SU-DHL-6 (cell line): Measurements from ENCODE around the gene ANKRD28.

ENCODE experiments used
- H2AFZ ChIP-seq: fragments of 200-600 bp; sonication (generic); 2 replicates; pipeline ENCODE4 v1.6.1; 2014; ENCODE audit warnings: low read depth, mild to moderate bottlenecking, moderate library complexity, mixed read lengths, antibody characterized with exemption, low read length; ENCODE audit not compliant: severe bottlenecking
- H3F3A ChIP-seq: fragments of 200-600 bp; shearing (Covaris generic); 2 replicates; pipeline ENCODE4 v1.6.0; 2016; ENCODE audit warnings: antibody characterized with exemption, mild to moderate bottlenecking; ENCODE audit not compliant: insufficient read depth
- H3K27ac ChIP-seq: fragments of 200-600 bp; sonication (generic); 2 replicates; pipeline ENCODE4 v1.5.1; 2016; ENCODE audit warnings: low read depth, mild to moderate bottlenecking, low read length, moderate library complexity, mixed read lengths
- H3K27me3 ChIP-seq: fragments of 200-600 bp; sonication (generic), shearing (Covaris generic); 2 replicates; pipeline ENCODE4 v1.6.0; 2014; ENCODE audit warnings: mild to moderate bottlenecking, low read length
- H3K36me3 ChIP-seq: fragments of 200-600 bp; sonication (generic); 2 replicates; pipeline ENCODE4 v1.6.1; 2014; ENCODE audit warnings: mild to moderate bottlenecking, low read length, mixed read lengths
- H3K4me2 ChIP-seq: fragments of 300-600, 200-600 bp; shearing (Covaris generic), sonication (generic); 2 replicates; pipeline ENCODE4 v1.6.0; 2014; ENCODE audit warnings: low read length, low read depth, mild to moderate bottlenecking; ENCODE audit not compliant: poor library complexity, severe bottlenecking
- H3K4me3 ChIP-seq: fragments of 200-600 bp; sonication (generic); 2 replicates; pipeline ENCODE4 v1.5.1; 2014; ENCODE audit warnings: antibody characterized with exemption, low read length, mild to moderate bottlenecking, mixed read lengths; ENCODE audit not compliant: insufficient read depth, poor library complexity, severe bottlenecking
- H3K79me2 ChIP-seq: fragments of 200-600 bp; sonication (generic); 2 replicates; pipeline ENCODE4 v1.6.1; 2014; ENCODE audit warnings: mild to moderate bottlenecking, low read length, moderate library complexity; ENCODE audit not compliant: insufficient read depth
- H3K9ac ChIP-seq: fragments of 200-600 bp; sonication (generic); 2 replicates; pipeline ENCODE4 v1.7.0; 2014; ENCODE audit warnings: mild to moderate bottlenecking, low read length
- H3K9me2 ChIP-seq: fragments of 200-600 bp; sonication (generic); replicated peaks from 2 replicates; pipeline ENCODE4 v1.6.1; 2014; ENCODE audit warnings: low read length; ENCODE audit not compliant: insufficient read depth
- H3K9me3 ChIP-seq: fragments of 200-600 bp; sonication (generic); 2 replicates; pipeline ENCODE4 v1.6.1; 2014; ENCODE audit warnings: low read length, mixed read lengths; ENCODE audit not compliant: insufficient read depth
- H4K20me1 ChIP-seq: fragments of 200-600 bp; sonication (generic); 2 replicates; pipeline ENCODE4 v1.6.1; 2014; ENCODE audit warnings: low read depth, mild to moderate bottlenecking, antibody characterized with exemption, low read length, moderate library complexity, mixed read lengths
- EZH2phosphoT487 ChIP-seq: fragments of 200-600 bp; sonication (generic), shearing (Covaris generic); conservative IDR thresholded peaks from 2 replicates; pipeline ENCODE4 v1.6.1; 2018; ENCODE audit warnings: mild to moderate bottlenecking, antibody characterized with exemption, low read length, moderate library complexity, mixed read lengths
- TF ChIP-seq, protein P1 (sequence below): fragments of 200-600 bp; sonication (generic); IDR thresholded peaks from one replicate; pipeline ENCODE4 v1.5.1; 2017; ENCODE audit warnings: antibody characterized with exemption, mild to moderate bottlenecking, low read length, moderate library complexity; ENCODE audit not compliant: insufficient read depth, poor library complexity, severe bottlenecking

ANKRD28 gene

DNA sequence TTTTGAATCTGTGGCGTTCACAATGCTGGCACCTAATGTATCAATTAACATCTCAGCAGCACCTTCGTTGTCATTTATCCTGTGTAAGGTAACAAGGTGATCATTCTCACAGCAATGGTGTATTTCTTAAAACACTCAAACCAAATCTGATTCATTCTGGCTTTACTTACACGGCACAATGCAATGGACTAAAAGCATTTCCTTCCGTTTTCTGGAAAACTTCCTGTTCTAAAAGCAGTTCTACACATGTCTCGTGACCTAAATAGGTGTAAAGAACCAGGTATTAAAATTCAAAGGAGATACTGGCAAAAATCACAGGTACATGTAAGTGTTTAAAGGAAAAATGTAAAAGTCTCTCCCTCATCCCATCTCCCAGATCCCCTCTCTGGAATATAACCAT lies 118.5 kb downstream of the ANKRD28 start:
- Histone ChIP-seq H2AFZ (no peak overlapping the region), H3K4me2 (no peak overlapping the region), H3K79me2 (no peaks in the 10 kb centered on the region), H3K9ac (no peak overlapping the region), H3K27ac (no peak overlapping the region), H3K36me3 (peaks cover 49% of the 10 kb centered on the region; the same call in 1 of the 2 replicates), H3F3A (peaks cover 6% of the 10 kb centered on the region; the same call in 1 of the 2 replicates), H3K9me2 (no peaks in the 10 kb centered on the region), H3K27me3 (no peaks in the 10 kb centered on the region), H3K9me3 (no peaks in the 10 kb centered on the region), H3K4me3 (no peak overlapping the region), H4K20me1 (no peaks in the 10 kb centered on the region)
- TF ChIP-seq, protein P1, sequence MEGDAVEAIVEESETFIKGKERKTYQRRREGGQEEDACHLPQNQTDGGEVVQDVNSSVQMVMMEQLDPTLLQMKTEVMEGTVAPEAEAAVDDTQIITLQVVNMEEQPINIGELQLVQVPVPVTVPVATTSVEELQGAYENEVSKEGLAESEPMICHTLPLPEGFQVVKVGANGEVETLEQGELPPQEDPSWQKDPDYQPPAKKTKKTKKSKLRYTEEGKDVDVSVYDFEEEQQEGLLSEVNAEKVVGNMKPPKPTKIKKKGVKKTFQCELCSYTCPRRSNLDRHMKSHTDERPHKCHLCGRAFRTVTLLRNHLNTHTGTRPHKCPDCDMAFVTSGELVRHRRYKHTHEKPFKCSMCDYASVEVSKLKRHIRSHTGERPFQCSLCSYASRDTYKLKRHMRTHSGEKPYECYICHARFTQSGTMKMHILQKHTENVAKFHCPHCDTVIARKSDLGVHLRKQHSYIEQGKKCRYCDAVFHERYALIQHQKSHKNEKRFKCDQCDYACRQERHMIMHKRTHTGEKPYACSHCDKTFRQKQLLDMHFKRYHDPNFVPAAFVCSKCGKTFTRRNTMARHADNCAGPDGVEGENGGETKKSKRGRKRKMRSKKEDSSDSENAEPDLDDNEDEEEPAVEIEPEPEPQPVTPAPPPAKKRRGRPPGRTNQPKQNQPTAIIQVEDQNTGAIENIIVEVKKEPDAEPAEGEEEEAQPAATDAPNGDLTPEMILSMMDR, result no peak

- Histone ChIP-seq H3K9me2 (no peaks in the 10 kb centered on the region), H2AFZ (no peak overlapping the region), H3K27me3 (no peaks in the 10 kb centered on the region), H3K9ac (no peak overlapping the region), H3K4me3 (no peak overlapping the region), H3F3A (no peaks in the 10 kb centered on the region; the same call in 1 of the 2 replicates), H3K4me2 (no peak overlapping the region), H4K20me1 (no peaks in the 10 kb centered on the region), H3K36me3 (peaks cover 34% of the 10 kb centered on the region; the same call in 1 of the 2 replicates), H3K9me3 (no peaks in the 10 kb centered on the region), H3K27ac (no peak overlapping the region), H3K79me2 (no peaks in the 10 kb centered on the region)
- TF ChIP-seq EZH2phosphoT487, result no peak
- TF ChIP-seq, protein P1, result no peak
Measured at GRCh38 chr3:15676259-15676658, 121.5 kb downstream of the ANKRD28 start.

DNA sequence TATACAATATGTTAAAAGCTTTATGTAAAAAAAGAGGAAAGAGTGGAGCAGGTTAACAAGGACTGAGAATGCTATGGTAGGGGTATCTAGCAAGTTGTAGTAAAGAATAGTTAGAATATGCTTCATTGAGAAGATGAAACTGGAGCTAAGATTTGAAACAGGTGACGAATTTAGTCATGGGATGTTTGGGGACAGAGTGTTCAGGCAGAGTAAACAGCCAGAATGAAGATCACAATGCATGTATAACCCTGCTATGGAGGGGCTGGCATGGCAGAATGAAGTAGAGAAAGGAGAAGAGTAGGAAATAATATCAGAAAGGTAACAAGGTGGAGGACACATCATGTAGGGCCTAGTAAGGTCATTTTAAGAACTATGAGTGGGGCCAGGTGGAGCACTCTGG lies 124.2 kb downstream of the ANKRD28 start:
- no peak overlapping the region for H2AFZ ChIP-seq

More for the DNA sequence above, 124.2 kb downstream of the ANKRD28 start:
- Histone ChIP-seq H4K20me1 (no peaks in the 10 kb centered on the region), H3K79me2 (no peaks in the 10 kb centered on the region), H3K4me2 (no peak overlapping the region), H3K4me3 (no peak overlapping the region), H3K9ac (no peak overlapping the region), H3K27ac (no peak overlapping the region), H3K36me3 (peaks cover 48% of the 10 kb centered on the region; the same call in 1 of the 2 replicates), H3K9me3 (no peaks in the 10 kb centered on the region), H3K27me3 (no peaks in the 10 kb centered on the region), H3F3A (no peaks in the 10 kb centered on the region; the same call in 1 of the 2 replicates), H3K9me2 (no peaks in the 10 kb centered on the region)
- TF ChIP-seq, protein P1, result no peak
- TF ChIP-seq EZH2phosphoT487, result no peak
